Stomach (tissue), 9 donors: ENCODE results near the gene LRRC8C. TPM values are rescaled to one million over a fixed set of nuclear protein-coding genes. Genes with fewer than 3 reads are reported as not detected.

Experiments
- DNase-seq, 2 donors: peaks; one replicate each; pipeline versions ENCODE4 v3.0.0 to v3.0.0-alpha.2; 2013 to 2019
- H3K27ac ChIP-seq, 5 donors: fragments of 200-600 bp in 4 of 5; sonication (generic) in 4 of 5; one replicate each; pipeline ENCODE4 v1.5.1; 2013 to 2019; ENCODE audit warnings: mild to moderate bottlenecking in 1 of 5, moderate library complexity in 1 of 5
- H3K27me3 ChIP-seq, 3 donors: fragments of 200-600 bp; sonication (generic); one replicate each; pipeline ENCODE4 v1.5.1; 2017 to 2019; ENCODE audit warnings: mixed run types in 1 of 3
- H3K36me3 ChIP-seq, 4 donors: fragments of 200-600 bp; sonication (generic); 1 replicate in 3 of 4; 2 replicates in 1 of 4; pipeline ENCODE4 v1.5.1; 2016 to 2019
- H3K4me1 ChIP-seq, 4 donors: fragments of 200-600 bp; sonication (generic); one replicate each; pipeline ENCODE4 v1.5.1; 2016 to 2019
- H3K4me3 ChIP-seq, 4 donors: fragments of 200-600 bp; sonication (generic) in 3 of 4; one replicate each; pipeline ENCODE4 v1.5.1; 2016 to 2019; ENCODE audit warnings: mild to moderate bottlenecking in 1 of 4
- H3K9me3 ChIP-seq, 4 donors: fragments of 200-600 bp; sonication (generic); one replicate each; pipeline ENCODE4 v1.5.1; 2016 to 2019
- EP300 ChIP-seq: sonication (generic); formaldehyde crosslinking; IDR thresholded peaks from one replicate; pipeline ENCODE4 v1.6.1; 2017; ENCODE audit warnings: antibody characterized with exemption
- POLR2A ChIP-seq, 4 donors: fragments of 450-650 bp; IDR thresholded peaks; one replicate each; pipeline ENCODE4 v1.6.1; 2016; ENCODE audit warnings: antibody characterized with exemption in 4 of 4, control low read depth in 2 of 4, mild to moderate bottlenecking in 1 of 4, moderate library complexity in 1 of 4
- POLR2AphosphoS5 ChIP-seq, 3 donors: sonication (generic); formaldehyde crosslinking; IDR thresholded peaks; one replicate each; pipeline ENCODE4 v1.6.1; 2016; ENCODE audit warnings: antibody characterized with exemption in 3 of 3
- WGBS, 5 donors: extraction: QIAGEN DNeasy Blood & Tissue Kit in 3 of 5; methylation state at CpG; one replicate each; pipeline versions ENCODE4 v1.1.5 to v1.1.7; 2013 to 2018; 5-methylcytosine and 5-hydroxymethylcytosine counted together
- intact Hi-C: fragments of 100-400 bp; cut with DNase I; formaldehyde crosslinking; loops from one replicate; pipeline ENCODE4 v1.15.1; 2023; ENCODE audit warnings: low total_unique reads
- polyA plus RNA-seq, 3 donors: library from polyadenylated mRNA; stranded (reverse); fragments of 200-250 nt; gene quantifications; one replicate each; pipeline ENCODE4 v1.2.3, GENCODE V29; 2013
- total RNA-seq, 5 donors: library from RNA; depleted of rRNA; stranded (reverse); fragments of >200 nt; gene quantifications; one replicate each; pipeline versions ENCODE4 v1.1.0 to v1.2.3, GENCODE V29; 2014 to 2016
- TF ChIP-seq, protein P1 (sequence below), 7 experiments: fragments of 450-650 bp in 4 of 7; fragments of 200-600 bp in 3 of 7; sonication (generic) in 3 of 7; IDR thresholded peaks; one replicate each; pipeline ENCODE4 v1.5.1; 2016 to 2019; ENCODE audit warnings: antibody characterized with exemption in 7 of 7, control low read depth in 2 of 7, mild to moderate bottlenecking in 1 of 7
- donor health status: healthy with polysubstance abuse.
- donor health status: Bipolar disorder and iron deficiency.
- donor health status: healthy.

Gene LRRC8C
- total and polyA plus RNA-seq, 8 donors, result 0.45 to 14.8 (median 1.4) TPM

- Histone ChIP-seq H3K36me3 (no peaks in the 10 kb centered on the region), H3K27ac (no peak overlapping the region), H3K4me3 (no peak overlapping the region), H3K27me3 (no peaks in the 10 kb centered on the region), H3K9me3 (no peaks in the 10 kb centered on the region), H3K4me1 (no peaks in the 10 kb centered on the region)
- intact Hi-C loops, result no loop called here
- TF ChIP-seq, protein P1, sequence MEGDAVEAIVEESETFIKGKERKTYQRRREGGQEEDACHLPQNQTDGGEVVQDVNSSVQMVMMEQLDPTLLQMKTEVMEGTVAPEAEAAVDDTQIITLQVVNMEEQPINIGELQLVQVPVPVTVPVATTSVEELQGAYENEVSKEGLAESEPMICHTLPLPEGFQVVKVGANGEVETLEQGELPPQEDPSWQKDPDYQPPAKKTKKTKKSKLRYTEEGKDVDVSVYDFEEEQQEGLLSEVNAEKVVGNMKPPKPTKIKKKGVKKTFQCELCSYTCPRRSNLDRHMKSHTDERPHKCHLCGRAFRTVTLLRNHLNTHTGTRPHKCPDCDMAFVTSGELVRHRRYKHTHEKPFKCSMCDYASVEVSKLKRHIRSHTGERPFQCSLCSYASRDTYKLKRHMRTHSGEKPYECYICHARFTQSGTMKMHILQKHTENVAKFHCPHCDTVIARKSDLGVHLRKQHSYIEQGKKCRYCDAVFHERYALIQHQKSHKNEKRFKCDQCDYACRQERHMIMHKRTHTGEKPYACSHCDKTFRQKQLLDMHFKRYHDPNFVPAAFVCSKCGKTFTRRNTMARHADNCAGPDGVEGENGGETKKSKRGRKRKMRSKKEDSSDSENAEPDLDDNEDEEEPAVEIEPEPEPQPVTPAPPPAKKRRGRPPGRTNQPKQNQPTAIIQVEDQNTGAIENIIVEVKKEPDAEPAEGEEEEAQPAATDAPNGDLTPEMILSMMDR (IDR thresholded peaks at IDR 0.05), result no peak
- no peak for TF ChIP-seq POLR2AphosphoS5 (IDR thresholded peaks at IDR 0.05)
- no peak for TF ChIP-seq EP300
- TF ChIP-seq POLR2A (IDR thresholded peaks at IDR 0.05), result no peak
- no peak for DNase-seq
- 91 to 97% (median 92%) methylated on average over 3 of the region's 3 CpGs for WGBS, 5 donors
Measured at GRCh38 chr1:89620664-89621063, 12.3 kb upstream of the LRRC8C start.

DNA sequence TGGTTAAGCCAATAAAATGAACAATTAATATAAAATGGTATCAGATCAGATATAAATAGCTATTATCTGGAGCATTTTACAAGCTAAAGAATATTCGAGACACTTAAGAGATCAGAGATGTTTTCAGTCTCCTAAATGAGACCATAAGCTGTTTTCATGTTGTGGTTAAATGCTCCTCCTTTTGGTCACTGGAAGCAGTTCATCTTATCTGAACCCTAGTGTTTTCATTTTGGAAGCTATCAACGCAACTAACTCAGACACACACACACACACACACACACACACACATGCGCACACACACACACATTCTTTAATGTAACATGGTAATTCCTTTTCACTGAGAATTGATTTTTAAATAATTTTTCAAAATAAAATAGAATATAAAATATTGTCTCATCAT, 10.0 kb upstream of the LRRC8C start:
- no peaks in the 10 kb centered on the region for H3K4me1 ChIP-seq
- DNase-seq, result no peak
- no peak overlapping the region for H3K27ac ChIP-seq
- 57 to 69% (median 64%) methylated on average over 3 of the region's 3 CpGs for WGBS, 5 donors
- H3K4me3 ChIP-seq, result no peak overlapping the region
- no peaks in the 10 kb centered on the region for H3K27me3 ChIP-seq
- intact Hi-C loops, result no loop called here
- H3K9me3 ChIP-seq, result no peaks in the 10 kb centered on the region
- no peak for TF ChIP-seq EP300
- no peak for TF ChIP-seq POLR2AphosphoS5 (IDR thresholded peaks at IDR 0.05)
- no peak for TF ChIP-seq POLR2A (IDR thresholded peaks at IDR 0.05)
- TF ChIP-seq, protein P1 (IDR thresholded peaks at IDR 0.05), result no peak
- H3K36me3 ChIP-seq, result no peaks in the 10 kb centered on the region

DNA sequence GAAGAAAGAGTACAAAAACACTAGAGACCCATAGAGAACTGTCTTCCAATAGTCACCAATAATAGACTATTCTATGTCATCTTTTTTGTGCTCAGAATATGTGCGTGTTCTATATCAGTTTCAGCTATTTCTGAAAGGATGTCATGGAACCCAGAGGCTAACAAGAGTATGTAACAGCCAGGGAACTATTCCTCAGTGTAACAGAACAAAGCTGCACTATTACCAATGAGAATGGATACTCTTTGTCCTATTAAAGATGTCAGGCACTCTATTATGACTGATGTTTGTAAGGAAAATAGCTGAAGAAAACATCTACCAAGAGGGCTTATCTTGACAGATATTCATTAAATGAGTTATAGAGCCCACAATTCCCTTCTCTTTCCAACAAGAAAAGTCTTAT, 8.6 kb upstream of the LRRC8C start:
- no peaks in the 10 kb centered on the region for H3K27me3 ChIP-seq
- TF ChIP-seq, protein P1 (IDR thresholded peaks at IDR 0.05), result no peak
- no peak for TF ChIP-seq POLR2AphosphoS5 (IDR thresholded peaks at IDR 0.05)
- TF ChIP-seq POLR2A (IDR thresholded peaks at IDR 0.05), result no peak
- TF ChIP-seq EP300, result no peak
- DNase-seq, result no peak
- no peak overlapping the region for H3K27ac ChIP-seq
- H3K4me1 ChIP-seq, result no peaks in the 10 kb centered on the region
- H3K36me3 ChIP-seq, result no peaks in the 10 kb centered on the region
- H3K4me3 ChIP-seq, result no peak overlapping the region
- H3K9me3 ChIP-seq, result no peaks in the 10 kb centered on the region
- intact Hi-C loops, result no loop called here
- 93 to 100% (median 96%) methylated on average over 1 of the region's 1 CpG for WGBS, 5 donors

- intact Hi-C loops, result no loop called here
- TF ChIP-seq, protein P1 (IDR thresholded peaks at IDR 0.05), result no peak
- TF ChIP-seq EP300 (no peak), POLR2AphosphoS5 (IDR thresholded peaks at IDR 0.05) (no peak), POLR2A (IDR thresholded peaks at IDR 0.05) (no peak)
- WGBS, 5 donors, result 82 to 91% (median 89%) methylated on average over 4 of the region's 4 CpGs
- Histone ChIP-seq H3K36me3 (no peaks in the 10 kb centered on the region), H3K4me1 (no peaks in the 10 kb centered on the region), H3K27ac (no peak overlapping the region), H3K9me3 (no peaks in the 10 kb centered on the region), H3K4me3 (no peak overlapping the region), H3K27me3 (no peaks in the 10 kb centered on the region)
- no peak for DNase-seq
Measured at GRCh38 chr1:89624715-89625323, 8.1 kb upstream of the LRRC8C start.
